Fibroblast of the aortic adventitia (primary cell): Measurements from ENCODE around the gene GKAP1. TPM values are rescaled to one million over a fixed set of nuclear protein-coding genes. Genes with fewer than 3 reads are reported as not detected.
A peak's percentile ranks its signal among the peaks of the same experiment; 100 is the strongest.
"Not testable (repeated sequence)": the region's sequence is repeated elsewhere in the genome, so short reads cannot be mapped to it uniquely, and the experiment has no call there.

Experiments
- DNase-seq: peaks from one replicate; pipeline ENCODE4 v3.0.0-alpha.2; 2010; ENCODE audit warnings: low read depth
- H3K4me3 ChIP-seq: 2 replicates; pipeline ENCODE4 v1.5.1; 2011; ENCODE audit warnings: low read depth, mild to moderate bottlenecking, control low read depth, low read length, moderate library complexity
- total RNA-seq: library from RNA; depleted of rRNA; stranded (reverse); fragments of >200 nt; gene quantifications from 2 replicates; pipeline ENCODE4 v1.2.3, GENCODE V29; 2012; ENCODE audit warnings: low replicate concordance
- TF ChIP-seq, protein P1 (sequence below): IDR thresholded peaks from 2 replicates; pipeline ENCODE4 v1.5.1; 2011; ENCODE audit warnings: mild to moderate bottlenecking, low read length, control low read depth, inconsistent platforms; ENCODE audit not compliant: insufficient read depth

Gene GKAP1
- 1.4 and 2.2 TPM in 2 replicates for total RNA-seq

- DNase-seq: peak; percentile 36
- TF ChIP-seq, protein P1, sequence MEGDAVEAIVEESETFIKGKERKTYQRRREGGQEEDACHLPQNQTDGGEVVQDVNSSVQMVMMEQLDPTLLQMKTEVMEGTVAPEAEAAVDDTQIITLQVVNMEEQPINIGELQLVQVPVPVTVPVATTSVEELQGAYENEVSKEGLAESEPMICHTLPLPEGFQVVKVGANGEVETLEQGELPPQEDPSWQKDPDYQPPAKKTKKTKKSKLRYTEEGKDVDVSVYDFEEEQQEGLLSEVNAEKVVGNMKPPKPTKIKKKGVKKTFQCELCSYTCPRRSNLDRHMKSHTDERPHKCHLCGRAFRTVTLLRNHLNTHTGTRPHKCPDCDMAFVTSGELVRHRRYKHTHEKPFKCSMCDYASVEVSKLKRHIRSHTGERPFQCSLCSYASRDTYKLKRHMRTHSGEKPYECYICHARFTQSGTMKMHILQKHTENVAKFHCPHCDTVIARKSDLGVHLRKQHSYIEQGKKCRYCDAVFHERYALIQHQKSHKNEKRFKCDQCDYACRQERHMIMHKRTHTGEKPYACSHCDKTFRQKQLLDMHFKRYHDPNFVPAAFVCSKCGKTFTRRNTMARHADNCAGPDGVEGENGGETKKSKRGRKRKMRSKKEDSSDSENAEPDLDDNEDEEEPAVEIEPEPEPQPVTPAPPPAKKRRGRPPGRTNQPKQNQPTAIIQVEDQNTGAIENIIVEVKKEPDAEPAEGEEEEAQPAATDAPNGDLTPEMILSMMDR: peak; percentile 21
- peak within 1 kb of the TSS; percentile 63 for H3K4me3 ChIP-seq
Measured at GRCh38 chr9:83817356-83818278, at the start of gene GKAP1. Gene GKAP1 (minus strand): TSS chr9:83817769. CDS start chr9:83806517, 11,252 bp downstream.

DNA sequence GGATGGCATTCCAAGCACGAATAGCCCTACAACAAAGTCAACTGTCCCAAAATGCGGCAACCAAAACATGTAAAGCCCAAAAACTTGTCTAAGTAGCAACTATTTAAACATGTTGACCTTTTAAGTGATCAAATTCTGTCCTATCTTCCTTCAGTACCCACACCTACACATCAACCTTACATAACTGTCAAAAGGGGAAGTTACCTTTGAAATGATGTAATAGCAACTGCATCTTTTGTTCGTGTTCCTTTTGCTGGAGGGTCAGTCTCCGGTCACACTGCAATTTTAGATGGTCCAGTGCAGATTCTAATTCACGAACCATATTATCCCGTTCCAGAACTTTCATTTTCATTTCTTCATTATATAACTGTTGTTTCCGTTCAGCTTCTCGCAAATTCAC, 32.3 kb upstream of the GKAP1 start:
- not testable (repeated sequence) for H3K4me3 ChIP-seq, DNase-seq

DNA sequence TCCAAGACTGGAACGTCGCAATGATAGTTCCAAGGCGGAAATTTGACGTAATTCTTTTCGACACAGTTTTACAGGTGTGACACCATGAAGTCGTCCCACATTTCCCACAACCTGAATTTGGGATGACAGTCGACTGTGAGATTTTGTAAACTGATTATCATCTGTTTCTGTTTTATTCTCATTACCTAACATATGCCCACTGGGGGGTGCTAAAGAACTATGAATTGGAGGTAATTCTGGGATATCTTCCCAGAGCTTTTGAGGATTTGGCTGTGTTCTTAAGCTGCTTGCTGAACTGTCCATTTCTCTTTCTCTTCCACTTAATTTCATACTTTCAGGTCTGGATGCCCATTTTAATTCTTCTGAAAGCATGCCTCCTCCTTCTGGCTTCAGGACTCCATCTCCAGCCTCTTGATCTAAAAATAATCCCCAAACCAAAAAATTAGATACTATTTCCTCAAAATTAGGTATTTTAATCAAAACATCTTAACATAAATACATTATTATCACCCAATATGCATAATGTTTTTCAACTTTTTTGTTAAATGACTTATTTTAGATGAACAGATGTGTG, 19.6 kb upstream of the GKAP1 start:
- not testable (repeated sequence) for DNase-seq, H3K4me3 ChIP-seq

DNA sequence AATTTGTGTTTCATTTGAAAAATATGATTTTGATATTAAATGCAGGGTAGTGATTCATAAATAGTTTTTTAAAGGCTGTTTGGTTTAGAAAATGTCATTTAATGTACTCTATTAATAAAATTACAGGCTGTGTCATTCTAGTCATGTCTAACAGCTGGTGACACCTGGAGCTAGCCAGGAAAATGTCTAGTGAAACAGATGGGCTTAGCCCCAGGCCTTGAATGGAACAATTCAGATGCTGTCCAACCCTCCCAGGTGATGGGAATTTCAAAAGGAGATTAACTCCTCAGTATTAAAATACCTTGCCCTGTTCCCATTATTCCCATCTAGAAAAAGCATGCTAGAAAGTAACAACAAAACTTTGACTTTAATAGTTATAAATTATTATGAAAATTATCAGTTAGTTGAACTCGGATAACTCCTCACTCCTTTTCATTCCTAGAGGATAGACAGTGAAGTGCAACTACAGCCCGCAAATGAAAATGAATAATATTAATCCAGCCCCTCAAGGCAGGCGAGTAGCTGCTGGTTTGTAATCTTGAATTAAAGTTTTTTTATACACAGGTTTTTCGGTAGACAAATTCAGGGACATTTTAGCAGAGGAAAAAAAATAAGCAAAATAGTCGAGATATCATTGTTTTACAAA, 13.0 kb upstream of the GKAP1 start:
- H3K4me3 ChIP-seq, DNase-seq: not testable (repeated sequence)

DNA sequence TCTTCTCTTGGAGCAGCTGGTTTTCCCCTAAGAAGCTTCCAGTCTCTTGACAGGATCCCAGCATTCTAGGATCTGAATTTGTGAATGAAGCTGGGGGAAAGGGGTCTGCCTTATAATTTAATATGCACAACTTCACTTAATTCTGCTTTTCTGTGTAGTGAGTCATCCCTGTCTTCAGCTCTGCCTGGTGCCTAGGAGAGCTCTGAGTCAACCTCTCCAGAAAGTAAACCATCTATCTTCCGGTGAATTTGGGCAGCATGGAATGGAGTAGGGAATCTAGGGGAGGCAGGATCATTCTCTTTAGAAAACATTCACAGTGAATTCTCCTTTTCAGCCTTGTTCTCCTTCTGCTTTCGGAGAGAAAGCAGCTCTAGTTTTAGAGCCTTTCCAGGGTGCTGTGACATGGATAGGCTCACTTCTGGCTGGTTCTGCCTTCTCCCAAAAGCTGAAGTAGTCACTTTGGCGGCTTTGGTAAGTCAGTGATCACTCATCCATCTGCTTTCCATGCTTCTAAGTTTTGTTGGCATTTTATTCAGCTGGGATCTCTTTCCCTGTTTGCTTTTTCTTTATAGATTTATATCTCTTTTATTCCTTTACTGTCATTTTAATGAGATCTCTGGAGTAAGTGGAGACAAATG, 7.5 kb upstream of the GKAP1 start:
- peak; percentile 35 for DNase-seq

GRCh38 chr9:83817011-83817355, 586 bp downstream of the GKAP1 start:
- DNase-seq: not testable (repeated sequence)
- peak overlapping the region; percentile 63 for H3K4me3 ChIP-seq

More for the DNA sequence above, 7.5 kb upstream of the GKAP1 start:
- not testable (repeated sequence) for H3K4me3 ChIP-seq

DNA sequence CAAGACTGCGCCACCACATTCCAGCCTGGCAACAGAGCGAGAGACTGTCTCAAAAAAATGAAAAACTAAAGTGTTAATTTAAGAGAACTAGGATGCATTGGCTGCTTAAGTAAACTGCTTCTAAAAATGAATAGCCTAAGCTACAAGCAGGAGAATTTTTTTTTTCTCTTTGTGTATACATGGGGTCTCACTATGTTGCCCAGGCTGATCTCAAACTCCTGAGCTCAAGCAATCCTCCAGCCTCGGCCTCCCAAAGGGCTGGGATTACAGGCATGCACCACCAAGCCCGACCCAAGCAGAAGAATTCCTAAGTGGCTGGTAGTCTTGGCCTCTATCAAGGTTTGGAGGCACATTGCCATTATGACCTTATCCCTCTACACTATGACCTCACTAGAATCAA, 2.4 kb downstream of the GKAP1 start:
- not testable (repeated sequence) for DNase-seq, H3K4me3 ChIP-seq

DNA sequence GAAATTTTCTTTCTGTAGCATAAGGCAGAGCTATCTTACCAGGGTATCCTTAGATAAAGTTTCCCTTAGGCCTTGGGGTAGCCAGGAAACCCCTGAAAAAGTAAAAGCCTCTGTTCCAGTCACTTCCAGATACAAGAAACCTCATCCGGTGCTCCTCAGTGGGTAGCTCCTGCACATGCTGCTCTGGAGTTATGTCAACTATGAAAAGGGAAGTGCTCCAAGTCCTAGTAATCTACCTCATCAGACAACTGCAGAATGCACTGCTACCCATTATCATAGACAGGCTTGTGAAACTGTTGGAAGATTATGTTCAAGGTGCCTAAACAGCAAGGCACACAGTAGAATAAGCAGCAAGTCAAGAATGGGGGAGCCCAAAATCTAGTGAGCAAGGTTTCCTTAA, 8.4 kb downstream of the GKAP1 start:
- not testable (repeated sequence) for DNase-seq, H3K4me3 ChIP-seq

GRCh38 chr9:83804454-83804853, 13.1 kb downstream of the GKAP1 start:
- not testable (repeated sequence) for H3K4me3 ChIP-seq, DNase-seq

GRCh38 chr9:83803941-83804340, 13.6 kb downstream of the GKAP1 start:
- not testable (repeated sequence) for H3K4me3 ChIP-seq, DNase-seq

GRCh38 chr9:83800236-83801033, 17.1 kb downstream of the GKAP1 start:
- TF ChIP-seq, protein P1: no peak
- DNase-seq: no peak
- no peak overlapping the region for H3K4me3 ChIP-seq
